HepG2 (cell line): ENCODE measurements around the gene OR2A7.
"Not testable (repeated sequence)": the region's sequence is repeated elsewhere in the genome, so short reads cannot be mapped to it uniquely, and the experiment has no call there.

Experiments used
- ETS1 ChIP-seq: sonication (generic); formaldehyde crosslinking; IDR thresholded peaks from 2 replicates; pipeline ENCODE4 v1.4.0; 2020; ENCODE audit warnings: missing genetic modification reagents
- HMG20A ChIP-seq: IDR thresholded peaks from 2 replicates; pipeline ENCODE4 v1.6.1; 2016; ENCODE audit warnings: borderline replicate concordance
- PBX3 ChIP-seq: sonication (generic); formaldehyde crosslinking; IDR thresholded peaks from 2 replicates; pipeline ENCODE4 v1.8.1; 2023; ENCODE audit warnings: missing genetic modification reagents, inconsistent platforms, borderline replicate concordance

GRCh38 chr7:144311218-144311617 is 46.6 kb upstream of the OR2A7 start:
- TF ChIP-seq HMG20A; ETS1 (CRISPR knock-in tag); PBX3: not testable (repeated sequence)
